OCI-LY7 (cell line): ENCODE measurements around the gene PSPH. TPM values are rescaled to one million over a fixed set of nuclear protein-coding genes. Genes with fewer than 3 reads are reported as not detected.
"Not testable (repeated sequence)": the region's sequence is repeated elsewhere in the genome, so short reads cannot be mapped to it uniquely, and the experiment has no call there.

Experiments
- BruUV-seq: library from RNA; stranded (reverse); fragments of 400-500 nt; replicated peaks from 2 replicates; lab custom pipeline; 2021; lab: Mats Ljungman, UMichigan
- CTCF ChIA-PET: fragments of 300-600 bp; sonication (Branson Sonifier 250); formaldehyde crosslinking; loops from one replicate; lab custom pipeline; 2022; ENCODE audit warnings: antibody characterized with exemption; ENCODE audit not compliant: unreplicated experiment; lab: Charles Lee
- POLR2A ChIA-PET: fragments of 300-600 bp; sonication (Branson Sonifier 250); formaldehyde crosslinking; loops from one replicate; lab custom pipeline; 2022; ENCODE audit warnings: antibody characterized with exemption; lab: Charles Lee
- DNase-seq: peaks from one replicate; pipeline ENCODE4 v3.0.0-alpha.2; 2015; ENCODE audit warnings: low spot score
- H2AFZ ChIP-seq: fragments of 200-600 bp; sonication (generic), shearing (Covaris generic); 2 replicates; pipeline ENCODE4 v1.6.1; 2014; ENCODE audit warnings: mild to moderate bottlenecking, antibody characterized with exemption, low read length, moderate library complexity
- H3K27ac ChIP-seq: fragments of 200-600 bp; sonication (generic); 2 replicates; pipeline ENCODE4 v1.5.1; 2014; ENCODE audit warnings: mixed run types, low read depth, mild to moderate bottlenecking, moderate library complexity, low read length, inconsistent platforms; ENCODE audit not compliant: poor library complexity, severe bottlenecking
- H3K36me3 ChIP-seq: fragments of 200-600 bp; sonication (generic); 2 replicates; pipeline ENCODE4 v1.6.1; 2014; ENCODE audit warnings: mild to moderate bottlenecking, antibody characterized with exemption, low read length, moderate library complexity, mixed read lengths; ENCODE audit not compliant: insufficient read depth
- H3K4me1 ChIP-seq: fragments of 200-600 bp; sonication (generic); 2 replicates; pipeline ENCODE4 v1.5.1; 2014; ENCODE audit warnings: mild to moderate bottlenecking, low read length; ENCODE audit not compliant: insufficient read depth, poor library complexity, severe bottlenecking
- H3K4me2 ChIP-seq: fragments of 200-600 bp; sonication (generic); 2 replicates; pipeline ENCODE4 v1.6.1; 2014; ENCODE audit warnings: mild to moderate bottlenecking, low read length
- H3K4me3 ChIP-seq: fragments of 200-600 bp; sonication (generic); 2 replicates; pipeline ENCODE4 v1.5.1; 2014; ENCODE audit warnings: mild to moderate bottlenecking, low read depth, low read length; ENCODE audit not compliant: poor library complexity, severe bottlenecking
- H3K79me2 ChIP-seq: fragments of 200-600 bp; sonication (generic); 2 replicates; pipeline ENCODE4 v1.6.1; 2016; ENCODE audit warnings: low read depth, mild to moderate bottlenecking, low read length, moderate library complexity, mixed read lengths; ENCODE audit not compliant: insufficient read depth
- H3K9me2 ChIP-seq: fragments of 200-600 bp; sonication (generic); 2 replicates; pipeline ENCODE4 v1.6.1; 2016; ENCODE audit warnings: mild to moderate bottlenecking, low read length, mixed read lengths; ENCODE audit not compliant: insufficient read depth
- H3K9me3 ChIP-seq: fragments of 200-600 bp; sonication (generic); 2 replicates; pipeline ENCODE4 v1.6.1; 2014; ENCODE audit warnings: mild to moderate bottlenecking, mixed run types, low read length, mixed read lengths
- H4K20me1 ChIP-seq: fragments of 200-600 bp; sonication (generic); 2 replicates; pipeline ENCODE4 v1.6.1; 2014; ENCODE audit warnings: mild to moderate bottlenecking, antibody characterized with exemption, low read length, moderate library complexity, mixed read lengths; ENCODE audit not compliant: insufficient read depth
- EZH2phosphoT487 ChIP-seq: fragments of 200-600 bp; sonication (generic); IDR thresholded peaks from 2 replicates; pipeline ENCODE4 v1.6.1; 2018; ENCODE audit warnings: low read depth, borderline replicate concordance, mild to moderate bottlenecking, mixed run types, antibody characterized with exemption, low read length, moderate library complexity, mixed read lengths
- intact Hi-C: fragments of 100-400 bp; cut with micrococcal nuclease; formaldehyde crosslinking; loops from one replicate; pipeline ENCODE4 v1.10.0; 2022; ENCODE audit not compliant: unreplicated experiment
- total RNA-seq, 2 experiments: library from RNA; depleted of rRNA in 1 of 2; stranded (reverse); fragments of >200 nt in 1 of 2; shearing (Covaris generic) in 1 of 2; gene quantifications; 2 replicates each; pipeline ENCODE4 v1.2.3, GENCODE V29; 2014 to 2022
- TF ChIP-seq, protein P1 (sequence below): fragments of 200-600 bp; sonication (generic); conservative IDR thresholded peaks from 2 replicates; pipeline ENCODE4 v1.5.1; 2014; ENCODE audit warnings: mild to moderate bottlenecking, antibody characterized with exemption, low read length, moderate library complexity, mixed read lengths

The PSPH gene
- total RNA-seq, 2 experiments from 2014 or later: 55.3 to 62.9 TPM

- Histone ChIP-seq H3K4me1 (no peaks in the 10 kb centered on the region), H3K79me2 (no peaks in the 10 kb centered on the region), H3K4me2 (no peak overlapping the region), H3K4me3 (no peak overlapping the region), H4K20me1 (no peaks in the 10 kb centered on the region), H2AFZ (no peak overlapping the region), H3K9me3 (no peaks in the 10 kb centered on the region), H3K27ac (no peak overlapping the region), H3K9me2 (no peaks in the 10 kb centered on the region), H3K36me3 (peaks cover 75% of the 10 kb centered on the region)
- TF ChIP-seq, protein P1, sequence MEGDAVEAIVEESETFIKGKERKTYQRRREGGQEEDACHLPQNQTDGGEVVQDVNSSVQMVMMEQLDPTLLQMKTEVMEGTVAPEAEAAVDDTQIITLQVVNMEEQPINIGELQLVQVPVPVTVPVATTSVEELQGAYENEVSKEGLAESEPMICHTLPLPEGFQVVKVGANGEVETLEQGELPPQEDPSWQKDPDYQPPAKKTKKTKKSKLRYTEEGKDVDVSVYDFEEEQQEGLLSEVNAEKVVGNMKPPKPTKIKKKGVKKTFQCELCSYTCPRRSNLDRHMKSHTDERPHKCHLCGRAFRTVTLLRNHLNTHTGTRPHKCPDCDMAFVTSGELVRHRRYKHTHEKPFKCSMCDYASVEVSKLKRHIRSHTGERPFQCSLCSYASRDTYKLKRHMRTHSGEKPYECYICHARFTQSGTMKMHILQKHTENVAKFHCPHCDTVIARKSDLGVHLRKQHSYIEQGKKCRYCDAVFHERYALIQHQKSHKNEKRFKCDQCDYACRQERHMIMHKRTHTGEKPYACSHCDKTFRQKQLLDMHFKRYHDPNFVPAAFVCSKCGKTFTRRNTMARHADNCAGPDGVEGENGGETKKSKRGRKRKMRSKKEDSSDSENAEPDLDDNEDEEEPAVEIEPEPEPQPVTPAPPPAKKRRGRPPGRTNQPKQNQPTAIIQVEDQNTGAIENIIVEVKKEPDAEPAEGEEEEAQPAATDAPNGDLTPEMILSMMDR: no peak
- TF ChIP-seq EZH2phosphoT487: no peak
- DNase-seq: no peak
- no TSS peak for BruUV-seq
- POLR2A ChIA-PET: interaction anchor here (0.6 to 0.7 kb wide), 2 partner anchors 111 to 132 kb away, joined by 3 read pairs; no protein-coding TSS in a partner anchor
- intact Hi-C loops: no loop called here
- CTCF ChIA-PET: no interaction called here
These were observed 27.7 kb downstream of the PSPH start for GRCh38 chr7:56023500-56023899.

DNA sequence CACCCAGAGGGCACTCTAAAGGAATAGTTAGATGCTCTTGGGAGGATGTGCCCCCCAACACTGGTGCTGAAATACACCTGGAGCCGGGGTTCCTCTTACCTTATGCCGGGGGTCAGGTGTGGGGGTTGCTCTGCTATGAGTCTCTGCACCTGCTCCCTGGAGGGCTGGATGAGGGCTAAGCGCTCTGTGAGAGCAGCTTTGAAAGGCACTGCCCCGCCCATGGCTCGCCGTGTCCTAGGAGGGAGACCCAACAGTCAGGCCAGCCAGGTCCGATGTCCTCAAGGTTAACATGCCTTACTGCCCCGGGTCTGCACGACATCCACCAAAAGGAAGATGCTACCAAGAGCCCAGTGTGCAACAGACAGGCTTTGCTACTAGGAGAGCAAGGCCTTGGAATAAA, 31.7 kb downstream of the PSPH start:
- Histone ChIP-seq H2AFZ (no peak overlapping the region), H3K4me3 (no peak overlapping the region), H3K9me2 (no peaks in the 10 kb centered on the region), H3K27ac (no peak overlapping the region), H3K4me1 (no peaks in the 10 kb centered on the region), H3K79me2 (no peaks in the 10 kb centered on the region), H3K9me3 (no peaks in the 10 kb centered on the region), H3K4me2 (no peak overlapping the region), H4K20me1 (no peaks in the 10 kb centered on the region), H3K36me3 (peaks cover 69% of the 10 kb centered on the region)
- TF ChIP-seq, protein P1: no peak
- no peak for TF ChIP-seq EZH2phosphoT487
- no TSS peak for BruUV-seq
- ChIA-PET POLR2A (no interaction called here), CTCF (no interaction called here)
- intact Hi-C loops: no loop called here
- DNase-seq: no peak

DNA sequence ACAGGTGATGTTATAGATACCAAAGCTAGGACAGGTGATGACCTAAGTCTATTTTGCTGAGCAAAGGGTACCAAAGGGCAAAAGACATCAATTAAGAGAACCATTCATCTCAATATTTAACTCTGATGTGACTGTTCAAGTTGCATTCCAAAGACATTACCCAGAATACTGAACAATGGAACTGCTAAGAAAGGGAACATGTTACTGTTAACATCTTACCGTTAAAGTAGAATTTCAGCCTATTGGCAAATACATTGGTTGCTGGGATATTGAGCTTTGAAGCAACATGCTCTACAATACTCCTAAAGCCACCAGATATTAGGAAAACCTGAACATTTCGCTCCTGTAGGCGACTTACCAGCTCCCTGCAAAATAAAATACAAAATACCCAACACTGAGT, 34.2 kb downstream of the PSPH start:
- intact Hi-C loops, CTCF ChIA-PET: not testable (repeated sequence)

More for the DNA sequence above, 34.2 kb downstream of the PSPH start:
- not testable (repeated sequence) for H3K27ac ChIP-seq, H4K20me1 ChIP-seq, H3K9me3 ChIP-seq, H3K4me2 ChIP-seq, H3K4me1 ChIP-seq, H3K79me2 ChIP-seq, H2AFZ ChIP-seq, BruUV-seq, H3K9me2 ChIP-seq, H3K4me3 ChIP-seq, DNase-seq
- POLR2A ChIA-PET: interaction anchor here (0.6 to 1.3 kb wide), 5 partner anchors 17 to 937 kb away, joined by 3 to 6 read pairs (median 4); partner anchors contain the start of genes CCT6A, NIPSNAP2 and PSPH
- H3K36me3 ChIP-seq: peaks cover 74% of the 10 kb centered on the region
